GM18909 (cell line): ENCODE measurements around the gene SEMA5A.

Experiments used
- ATAC-seq: cut with Tn5 transposase; IDR thresholded peaks from one replicate; pipeline ENCODE4 v1.9.1; 2021; ENCODE audit warnings: mild to moderate bottlenecking; ENCODE audit not compliant: unreplicated experiment, poor library complexity

The SEMA5A gene

GRCh38 chr5:9523090-9523823 is 22.6 kb downstream of the SEMA5A start:
- ATAC-seq: no peak

GRCh38 chr5:9519537-9519936 is 26.3 kb downstream of the SEMA5A start:
- ATAC-seq: no peak

GRCh38 chr5:9516591-9516990 is 29.3 kb downstream of the SEMA5A start:
- no peak for ATAC-seq

GRCh38 chr5:9515436-9515835 is 30.4 kb downstream of the SEMA5A start:
- ATAC-seq: no peak

GRCh38 chr5:9514968-9515367 is 30.9 kb downstream of the SEMA5A start:
- ATAC-seq: no peak

- no peak for ATAC-seq
These were observed 32.0 kb downstream of the SEMA5A start for GRCh38 chr5:9513827-9514226.

- no peak for ATAC-seq
These were observed 33.4 kb downstream of the SEMA5A start for GRCh38 chr5:9512457-9512856.

GRCh38 chr5:9507974-9508373 is 37.9 kb downstream of the SEMA5A start:
- ATAC-seq: no peak

GRCh38 chr5:9505225-9505624 is 40.6 kb downstream of the SEMA5A start:
- ATAC-seq: no peak

GRCh38 chr5:9502864-9503263 is 43.0 kb downstream of the SEMA5A start:
- ATAC-seq: no peak

- no peak for ATAC-seq
These were observed 43.6 kb downstream of the SEMA5A start for GRCh38 chr5:9502050-9502834.

- ATAC-seq: no peak
These were observed 45.2 kb downstream of the SEMA5A start for GRCh38 chr5:9500625-9501024.

GRCh38 chr5:9500193-9500592 is 45.7 kb downstream of the SEMA5A start:
- no peak for ATAC-seq

GRCh38 chr5:9499498-9499876 is 46.4 kb downstream of the SEMA5A start:
- ATAC-seq: peak; percentile 85

GRCh38 chr5:9498541-9499497 is 47.1 kb downstream of the SEMA5A start:
- ATAC-seq: peak; percentile 61

- ATAC-seq: no peak
These were observed 48.5 kb downstream of the SEMA5A start for GRCh38 chr5:9497347-9497746.

GRCh38 chr5:9496801-9497200 is 49.1 kb downstream of the SEMA5A start:
- ATAC-seq: no peak

GRCh38 chr5:9495121-9495520 is 50.8 kb downstream of the SEMA5A start:
- no peak for ATAC-seq

GRCh38 chr5:9494301-9494700 is 51.6 kb downstream of the SEMA5A start:
- ATAC-seq: no peak

- no peak for ATAC-seq
These were observed 55.3 kb downstream of the SEMA5A start for GRCh38 chr5:9490494-9491097.
